ENCODE data around the gene DDX39B. TPM values are rescaled to one million over a fixed set of nuclear protein-coding genes. Genes with fewer than 3 reads are reported as not detected.

The DDX39B gene
- 951 and 1,610 TPM in 2 replicates for total RNA-seq (2011; cell fraction: chromatin; rRNA removed; ENCODE audit: low replicate concordance)
- 907 and 916 TPM in 2 replicates for total RNA-seq (2011; cell fraction: nucleolus; rRNA removed)
- 1,013 and 1,191 TPM in 2 replicates for total RNA-seq (2011; cell fraction: nucleoplasm; rRNA removed)
- 769 and 923 TPM in 2 replicates for total RNA-seq (2014; rRNA removed)
- total RNA-seq (2014; rRNA removed; fragmentation: Illumina TruSeq; extraction: Trizol) = 541 and 592 TPM in 2 replicates
- 468 and 485 TPM in 2 replicates for total RNA-seq (2015; rRNA removed; fragmentation: Illumina TruSeq; extraction: Trizol)
- total RNA-seq (2021) = 539 and 597 TPM in 2 replicates
- 665 and 668 TPM in 2 replicates for polyA plus RNA-seq (2011; rRNA removed)
- 781 and 900 TPM in 2 replicates for polyA plus RNA-seq (2011; cell fraction: cytosol; rRNA removed)
- 1,075 and 1,764 TPM in 2 replicates for polyA plus RNA-seq (2011; cell fraction: nucleus; rRNA removed)
- polyA plus RNA-seq (2012) = 515 and 679 TPM in 2 replicates
- 542 and 628 TPM in 2 replicates for polyA plus RNA-seq (2014; fragmentation: Illumina TruSeq; extraction: Trizol)
- polyA plus RNA-seq (2014; fragmentation: Nextera tagmentation; extraction: Ambion mirVana) = 100 to 1,000 TPM; 479 to 565 TPM
- 869 and 906 TPM in 2 replicates for polyA plus RNA-seq (2014; rRNA removed)
- 782 and 1,359 TPM in 2 replicates for polyA minus RNA-seq (2011; rRNA and poly(A)+ RNA removed)
- polyA minus RNA-seq (2011; cell fraction: cytosol; rRNA and poly(A)+ RNA removed) = 345 and 506 TPM in 2 replicates
- 336 and 420 TPM in 2 replicates for polyA minus RNA-seq (2011; cell fraction: nucleus; rRNA and poly(A)+ RNA removed)
- percentile 66 among the genes with signal in this experiment for Bru-seq, nascent RNA
- percentile 67 among the genes with signal in this experiment for BruChase-seq, experiment 1, labeled RNA remaining after a 2-hour chase
- BruChase-seq, experiment 2, labeled RNA remaining after a 6-hour chase = percentile 73 among the genes with signal in this experiment
- long read RNA-seq, experiment 1, transcript DDX39B-214 (11 exons, 2,003 nt) = major isoform, 181 of 327 reads
- long read RNA-seq, experiment 1, transcript DDX39B-202 (11 exons, 2,133 nt) = minor isoform, 92 of 327 reads
- long read RNA-seq, experiment 1, partial matches to known transcripts = 24 of 327 reads
- long read RNA-seq, experiment 1, other reads (novel, unspliced or antisense) = 28 of 327 reads
- long read RNA-seq, experiment 2, full-length matches to known transcripts = 238 of 329 reads
- long read RNA-seq, experiment 2, partial matches to known transcripts = 49 of 329 reads
- long read RNA-seq, experiment 2, other reads (novel, unspliced or antisense) = 42 of 329 reads
- long read RNA-seq, experiment 3, transcript DDX39B-202 (11 exons, 2,133 nt) = minor isoform, 126 of 392 reads
- long read RNA-seq, experiment 3, transcript DDX39B-214 (11 exons, 2,003 nt) = major isoform, 229 of 392 reads
- long read RNA-seq, experiment 3, partial matches to known transcripts = 11 of 392 reads
- long read RNA-seq, experiment 3, other reads (novel, unspliced or antisense) = 26 of 392 reads

DNA sequence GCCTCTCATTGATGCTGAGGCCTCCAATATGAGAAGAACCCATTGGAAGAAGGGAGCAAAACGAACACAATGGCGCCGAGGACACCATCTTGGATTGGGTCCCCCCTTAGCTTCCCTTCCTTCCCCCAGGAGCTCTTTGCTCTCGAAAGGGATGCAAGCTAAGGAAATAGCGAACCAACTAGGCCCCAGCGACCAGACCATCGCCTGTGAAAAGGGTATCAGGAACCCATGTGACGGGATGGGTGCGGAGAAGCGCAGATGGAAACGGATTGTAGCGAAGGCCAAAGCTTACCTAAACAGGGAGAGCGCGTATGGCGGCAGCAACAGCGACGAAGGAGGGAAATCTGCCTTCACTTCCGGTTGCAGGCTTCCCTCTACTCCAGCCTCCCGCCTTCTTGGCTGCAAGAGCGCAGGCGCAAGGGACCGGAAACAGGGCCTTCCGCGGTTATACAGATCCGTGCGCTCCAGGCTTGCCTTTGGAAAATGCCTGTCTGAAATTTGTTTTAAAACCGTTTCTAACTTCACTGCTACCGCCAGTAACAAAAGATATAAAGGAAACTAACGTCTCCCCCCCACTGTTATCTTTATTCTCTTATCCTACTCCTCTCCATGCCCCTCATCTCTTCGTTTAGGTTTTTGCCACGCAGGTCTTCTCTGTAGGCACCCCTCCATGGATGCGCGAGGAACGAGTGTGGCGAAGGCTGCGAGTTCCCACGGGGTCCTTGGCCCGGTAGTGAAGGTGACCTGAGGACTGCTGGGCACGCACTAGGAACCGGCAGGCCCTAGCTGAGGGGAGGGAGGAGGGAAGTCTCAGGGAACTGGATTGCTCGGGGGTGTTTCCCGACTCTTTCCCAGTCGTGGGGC lies at the start of gene DDX39B:
Gene DDX39B, minus strand, starts transcription at position 346 of the 864 bp plus-strand sequence. CDS start 1,471 bp downstream, outside the sequence.
- Histone ChIP-seq H2AFZ (ENCODE audit: low read depth, low read length) (peak within 1 kb of the TSS; percentile 99), H3K9ac (ENCODE audit: insufficient read depth in 1 of 2, low read depth in 2 of 2, low read length in 2 of 2) (peak within 1 kb of the TSS; percentile 92 to 97), H3K27me3 (ENCODE audit: control insufficient read depth in 2 of 2, insufficient read depth in 2 of 2, low read length in 2 of 2) (no peaks in the 10 kb centered on the region), H3K36me3 (ENCODE audit: control insufficient read depth, insufficient read depth, low read length) (peaks cover 45% of the 10 kb centered on the region), H3K4me2 (ENCODE audit: insufficient read depth, low read length) (peak within 1 kb of the TSS; percentile 98), H3K4me1 (replicated peaks in 1 of 2; ENCODE audit: control insufficient read depth in 2 of 2, insufficient read depth in 2 of 2, low read length in 2 of 2) (peaks cover 10 to 24% of the 10 kb centered on the region in 2 experiments; a peak in 4 of 5 replicates), H4K20me1 (replicated peaks; ENCODE audit: control insufficient read depth, insufficient read depth, low read length) (peaks cover 30% of the 10 kb centered on the region), H3K4me3 (peak within 1 kb of the TSS; percentile 76), H3K9me1 (ENCODE audit: control insufficient read depth, insufficient read depth, low read length) (peaks cover 15% of the 10 kb centered on the region), H3K27ac (ENCODE audit: extremely low read depth, low read depth, low read length) (peak within 1 kb of the TSS; percentile 98), H3K9me3 (replicated peaks; ENCODE audit: control insufficient read depth, insufficient read depth, low read depth, low read length) (no peaks in the 10 kb centered on the region), H3K79me2 (ENCODE audit: control insufficient read depth, insufficient read depth, low read length) (peaks cover 66% of the 10 kb centered on the region)
- under 1% methylated on average over 43 of the region's 43 CpGs for WGBS (ENCODE audit: insufficient coverage, low coverage, missing lambda C conversion rate)
- FAIRE-seq (peak; percentile 93), DNase-seq (ENCODE audit: extremely low read depth in 1 of 4, low spot score in 3 of 4) (peak; percentile 92 to 99 (median 95)), ATAC-seq (peak; percentile 86)
- in situ Hi-C loops (cut with MboI) (loop anchor here (25.0 kb wide), 1 partner anchor 1420 kb away; the partner anchor contains the start of genes BRD2 and HLA-DMA), intact Hi-C loops (cut with micrococcal nuclease) (loop anchor here (1.0 to 10.0 kb wide), 4 partner anchors 50 to 233 kb away; partner anchors contain the start of genes BAG6 and VWA7)
- ChIA-PET CTCF (ENCODE audit: low intra/inter-chr PET ratio) (interaction anchor here (0.8 kb wide), 1 partner anchor 50 kb away, joined by 3 read pairs; no protein-coding TSS in a partner anchor), POLR2A (interaction anchor here (0.6 to 4.8 kb wide), 58 partner anchors 9 to 750 kb away, joined by 3 to 107 read pairs (median 4); partner anchors contain the start of genes BAG6, C6orf47, HSPA1A and HSPA1L)
- no TSS peak for BruUV-seq (replicated peaks)
- TF ChIP-seq GABPB1 (CRISPR knock-in tag; IDR thresholded peaks at IDR 0.05) (peak; percentile 97), OTX1 (CRISPR knock-in tag; IDR thresholded peaks at IDR 0.05) (peak; percentile 85), ZZZ3 (IDR thresholded peaks at IDR 0.05) (peak; percentile 100), HEY1 (CRISPR knock-in tag; IDR thresholded peaks at IDR 0.05; ENCODE audit: borderline replicate concordance) (no peak), ZNF212 (CRISPR knock-in tag; IDR thresholded peaks at IDR 0.05) (peak; percentile 86), MAFF (IDR thresholded peaks at IDR 0.05; ENCODE audit: low read length) (no peak), ELF2 (CRISPR knock-in tag; IDR thresholded peaks at IDR 0.05) (peak; percentile 82; the same call in 1 of the 2 replicates), HDAC1 (IDR thresholded peaks at IDR 0.05) (peak in 1 of 2 experiments; percentile 90; a peak in 2 of 4 replicates), ZNF586 (CRISPR knock-in tag; conservative IDR thresholded peaks at IDR 0.05) (no peak), XRCC3 (IDR thresholded peaks at IDR 0.05) (no peak)
- TF ChIP-seq, protein P1, sequence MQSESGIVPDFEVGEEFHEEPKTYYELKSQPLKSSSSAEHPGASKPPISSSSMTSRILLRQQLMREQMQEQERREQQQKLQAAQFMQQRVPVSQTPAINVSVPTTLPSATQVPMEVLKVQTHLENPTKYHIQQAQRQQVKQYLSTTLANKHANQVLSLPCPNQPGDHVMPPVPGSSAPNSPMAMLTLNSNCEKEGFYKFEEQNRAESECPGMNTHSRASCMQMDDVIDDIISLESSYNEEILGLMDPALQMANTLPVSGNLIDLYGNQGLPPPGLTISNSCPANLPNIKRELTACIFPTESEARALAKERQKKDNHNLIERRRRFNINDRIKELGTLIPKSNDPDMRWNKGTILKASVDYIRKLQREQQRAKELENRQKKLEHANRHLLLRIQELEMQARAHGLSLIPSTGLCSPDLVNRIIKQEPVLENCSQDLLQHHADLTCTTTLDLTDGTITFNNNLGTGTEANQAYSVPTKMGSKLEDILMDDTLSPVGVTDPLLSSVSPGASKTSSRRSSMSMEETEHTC (IDR thresholded peaks at IDR 0.05) = no peak
- TF ChIP-seq, protein P2, sequence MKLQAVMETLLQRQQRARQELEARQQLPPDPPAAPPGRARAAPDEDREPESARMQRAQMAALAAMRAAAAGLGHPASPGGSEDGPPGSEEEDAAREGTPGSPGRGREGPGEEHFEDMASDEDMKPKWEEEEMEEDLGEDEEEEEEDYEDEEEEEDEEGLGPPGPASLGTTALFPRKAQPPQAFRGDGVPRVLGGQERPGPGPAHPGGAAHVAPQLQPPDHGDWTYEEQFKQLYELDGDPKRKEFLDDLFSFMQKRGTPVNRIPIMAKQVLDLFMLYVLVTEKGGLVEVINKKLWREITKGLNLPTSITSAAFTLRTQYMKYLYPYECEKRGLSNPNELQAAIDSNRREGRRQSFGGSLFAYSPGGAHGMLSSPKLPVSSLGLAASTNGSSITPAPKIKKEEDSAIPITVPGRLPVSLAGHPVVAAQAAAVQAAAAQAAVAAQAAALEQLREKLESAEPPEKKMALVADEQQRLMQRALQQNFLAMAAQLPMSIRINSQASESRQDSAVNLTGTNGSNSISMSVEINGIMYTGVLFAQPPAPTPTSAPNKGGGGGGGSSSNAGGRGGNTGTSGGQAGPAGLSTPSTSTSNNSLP (IDR thresholded peaks at IDR 0.05; ENCODE audit: borderline replicate concordance, low read depth, low read length) = no peak
